ENCODE results near the gene PDPN. TPM values are rescaled to one million over a fixed set of nuclear protein-coding genes. Genes with fewer than 3 reads are reported as not detected.

PDPN gene
- total RNA-seq, 1 donor: not detected

- Histone ChIP-seq H3K4me3 (ENCODE audit: low read length) (no peak overlapping the region), H3K9me3 (ENCODE audit: low read depth, low read length) (no peaks in the 10 kb centered on the region), H3K27me3 (ENCODE audit: insufficient read depth, low read length) (peaks cover 44% of the 10 kb centered on the region), H3K4me1 (ENCODE audit: insufficient read depth, low read length) (no peaks in the 10 kb centered on the region)
These were observed 3.8 kb downstream of the PDPN start for GRCh38 chr1:13587256-13588030.

GRCh38 chr1:13588946-13589796, 5.5 kb downstream of the PDPN start:
- Histone ChIP-seq H3K9me3 (ENCODE audit: low read depth, low read length) (no peaks in the 10 kb centered on the region), H3K27me3 (ENCODE audit: insufficient read depth, low read length) (peaks cover 29% of the 10 kb centered on the region), H3K4me3 (ENCODE audit: low read length) (no peak overlapping the region), H3K4me1 (ENCODE audit: insufficient read depth, low read length) (peaks cover 14% of the 10 kb centered on the region)

- Histone ChIP-seq H3K4me3 (ENCODE audit: low read length) (no peak overlapping the region), H3K9me3 (ENCODE audit: low read depth, low read length) (no peaks in the 10 kb centered on the region), H3K27me3 (ENCODE audit: insufficient read depth, low read length) (peaks cover 16% of the 10 kb centered on the region), H3K4me1 (ENCODE audit: insufficient read depth, low read length) (peaks cover 18% of the 10 kb centered on the region)
These were observed 6.9 kb downstream of the PDPN start for GRCh38 chr1:13590486-13590885.

GRCh38 chr1:13593511-13594131, 10.0 kb downstream of the PDPN start:
- H3K4me1 ChIP-seq (ENCODE audit: insufficient read depth, low read length): peaks cover 18% of the 10 kb centered on the region
- no peaks in the 10 kb centered on the region for H3K27me3 ChIP-seq (ENCODE audit: insufficient read depth, low read length)
- no peaks in the 10 kb centered on the region for H3K9me3 ChIP-seq (ENCODE audit: low read depth, low read length)
- H3K4me3 ChIP-seq (ENCODE audit: low read length): no peak overlapping the region

GRCh38 chr1:13595411-13595810, 11.8 kb downstream of the PDPN start:
- Histone ChIP-seq H3K27me3 (ENCODE audit: insufficient read depth, low read length) (no peaks in the 10 kb centered on the region), H3K4me3 (ENCODE audit: low read length) (no peak overlapping the region), H3K9me3 (ENCODE audit: low read depth, low read length) (no peaks in the 10 kb centered on the region), H3K4me1 (ENCODE audit: insufficient read depth, low read length) (peaks cover 18% of the 10 kb centered on the region)

- Histone ChIP-seq H3K9me3 (ENCODE audit: low read depth, low read length) (no peaks in the 10 kb centered on the region), H3K4me1 (ENCODE audit: insufficient read depth, low read length) (peaks cover 18% of the 10 kb centered on the region), H3K27me3 (ENCODE audit: insufficient read depth, low read length) (no peaks in the 10 kb centered on the region), H3K4me3 (ENCODE audit: low read length) (no peak overlapping the region)
These were observed 13.5 kb downstream of the PDPN start for GRCh38 chr1:13597166-13597565.

- no peaks in the 10 kb centered on the region for H3K9me3 ChIP-seq (ENCODE audit: low read depth, low read length)
- H3K27me3 ChIP-seq (ENCODE audit: insufficient read depth, low read length): no peaks in the 10 kb centered on the region
- no peaks in the 10 kb centered on the region for H3K4me1 ChIP-seq (ENCODE audit: insufficient read depth, low read length)
- no peak overlapping the region for H3K4me3 ChIP-seq (ENCODE audit: low read length)
These were observed 17.3 kb downstream of the PDPN start for GRCh38 chr1:13600762-13601453.

- no peak overlapping the region for H3K4me3 ChIP-seq (ENCODE audit: low read length)
- no peaks in the 10 kb centered on the region for H3K9me3 ChIP-seq (ENCODE audit: low read depth, low read length)
- no peaks in the 10 kb centered on the region for H3K4me1 ChIP-seq (ENCODE audit: insufficient read depth, low read length)
- H3K27me3 ChIP-seq (ENCODE audit: insufficient read depth, low read length): no peaks in the 10 kb centered on the region
These were observed 20.5 kb downstream of the PDPN start for GRCh38 chr1:13604176-13604575.

GRCh38 chr1:13604721-13605120, 21.1 kb downstream of the PDPN start:
- no peak overlapping the region for H3K4me3 ChIP-seq (ENCODE audit: low read length)
- no peaks in the 10 kb centered on the region for H3K9me3 ChIP-seq (ENCODE audit: low read depth, low read length)
- H3K4me1 ChIP-seq (ENCODE audit: insufficient read depth, low read length): no peaks in the 10 kb centered on the region
- H3K27me3 ChIP-seq (ENCODE audit: insufficient read depth, low read length): no peaks in the 10 kb centered on the region

GRCh38 chr1:13605159-13605558, 21.5 kb downstream of the PDPN start:
- H3K4me3 ChIP-seq (ENCODE audit: low read length): no peak overlapping the region
- no peaks in the 10 kb centered on the region for H3K9me3 ChIP-seq (ENCODE audit: low read depth, low read length)
- H3K4me1 ChIP-seq (ENCODE audit: insufficient read depth, low read length): no peaks in the 10 kb centered on the region
- H3K27me3 ChIP-seq (ENCODE audit: insufficient read depth, low read length): no peaks in the 10 kb centered on the region

GRCh38 chr1:13607002-13607401, 23.4 kb downstream of the PDPN start:
- no peaks in the 10 kb centered on the region for H3K4me1 ChIP-seq (ENCODE audit: insufficient read depth, low read length)
- no peaks in the 10 kb centered on the region for H3K27me3 ChIP-seq (ENCODE audit: insufficient read depth, low read length)
- no peak overlapping the region for H3K4me3 ChIP-seq (ENCODE audit: low read length)
- no peaks in the 10 kb centered on the region for H3K9me3 ChIP-seq (ENCODE audit: low read depth, low read length)

- Histone ChIP-seq H3K9me3 (ENCODE audit: low read depth, low read length) (no peaks in the 10 kb centered on the region), H3K27me3 (ENCODE audit: insufficient read depth, low read length) (no peaks in the 10 kb centered on the region), H3K4me3 (ENCODE audit: low read length) (no peak overlapping the region), H3K4me1 (ENCODE audit: insufficient read depth, low read length) (no peaks in the 10 kb centered on the region)
These were observed 32.6 kb downstream of the PDPN start for GRCh38 chr1:13616234-13616633.

GRCh38 chr1:13617108-13617507, 33.5 kb downstream of the PDPN start:
- Histone ChIP-seq H3K27me3 (ENCODE audit: insufficient read depth, low read length) (no peaks in the 10 kb centered on the region), H3K4me1 (ENCODE audit: insufficient read depth, low read length) (no peaks in the 10 kb centered on the region), H3K4me3 (ENCODE audit: low read length) (no peak overlapping the region), H3K9me3 (ENCODE audit: low read depth, low read length) (no peaks in the 10 kb centered on the region)

- H3K4me1 ChIP-seq (ENCODE audit: insufficient read depth, low read length): peaks cover 6% of the 10 kb centered on the region
- H3K4me3 ChIP-seq (ENCODE audit: low read length): no peak overlapping the region
- no peaks in the 10 kb centered on the region for H3K27me3 ChIP-seq (ENCODE audit: insufficient read depth, low read length)
- no peaks in the 10 kb centered on the region for H3K9me3 ChIP-seq (ENCODE audit: low read depth, low read length)
These were observed 34.1 kb downstream of the PDPN start for GRCh38 chr1:13617773-13618172.

GRCh38 chr1:13618483-13618882, 34.9 kb downstream of the PDPN start:
- Histone ChIP-seq H3K4me3 (ENCODE audit: low read length) (no peak overlapping the region), H3K4me1 (ENCODE audit: insufficient read depth, low read length) (peaks cover 10% of the 10 kb centered on the region), H3K9me3 (ENCODE audit: low read depth, low read length) (no peaks in the 10 kb centered on the region), H3K27me3 (ENCODE audit: insufficient read depth, low read length) (no peaks in the 10 kb centered on the region)

Data from mononuclear cell (primary cell).